Gastroesophageal sphincter (tissue), 4 donors: Measurements from ENCODE around the gene ARHGEF11. TPM values are rescaled to one million over a fixed set of nuclear protein-coding genes. Genes with fewer than 3 reads are reported as not detected.

Source experiments
- ATAC-seq: fragments of 150-250 bp; one replicate; pipeline ENCODE4 v1.9.1; 2016; ENCODE audit warnings: mild to moderate bottlenecking, moderate library complexity
- H3K27ac ChIP-seq, 4 donors: fragments of 200-600 bp; sonication (generic) in 3 of 4; 1 replicate in 3 of 4; 2 replicates in 1 of 4; pipeline ENCODE4 v1.5.1; 2016 to 2019
- H3K27me3 ChIP-seq: fragments of 200-600 bp; sonication (generic); one replicate; pipeline ENCODE4 v1.5.1; 2019
- H3K36me3 ChIP-seq, 2 donors: fragments of 200-600 bp; sonication (generic); one replicate each; pipeline ENCODE4 v1.5.1; 2019; ENCODE audit warnings: control low read depth in 1 of 2
- H3K4me1 ChIP-seq, 3 donors: fragments of 200-600 bp; sonication (generic); 1 replicate in 2 of 3; 2 replicates in 1 of 3; pipeline ENCODE4 v1.5.1; 2016 to 2019; ENCODE audit warnings: control low read depth in 2 of 3
- H3K4me3 ChIP-seq, 2 donors: fragments of 200-600 bp; sonication (generic); one replicate each; pipeline ENCODE4 v1.5.1; 2019; ENCODE audit warnings: mild to moderate bottlenecking in 1 of 2, moderate library complexity in 1 of 2
- H3K9me3 ChIP-seq, 3 donors: fragments of 200-600 bp; sonication (generic); one replicate each; pipeline ENCODE4 v1.5.1; 2017 to 2019; ENCODE audit warnings: control low read depth in 2 of 3
- EP300 ChIP-seq: sonication (generic); formaldehyde crosslinking; IDR thresholded peaks from one replicate; pipeline ENCODE4 v1.6.1; 2017; ENCODE audit warnings: antibody characterized with exemption, mild to moderate bottlenecking
- POLR2A ChIP-seq, 2 donors: fragments of 450-650 bp; IDR thresholded peaks; one replicate each; pipeline ENCODE4 v1.6.1; 2017; ENCODE audit warnings: antibody characterized with exemption in 2 of 2, mild to moderate bottlenecking in 2 of 2, moderate library complexity in 1 of 2
- POLR2AphosphoS5 ChIP-seq: sonication (generic); formaldehyde crosslinking; IDR thresholded peaks from one replicate; pipeline ENCODE4 v1.6.1; 2017; ENCODE audit warnings: antibody characterized with exemption
- WGBS, 2 donors: methylation state at CpG; one replicate each; pipeline ENCODE4 v1.1.5; 2018; ENCODE audit warnings: low coverage in 1 of 2; 5-methylcytosine and 5-hydroxymethylcytosine counted together
- total RNA-seq, 4 donors: library from RNA; depleted of rRNA; stranded (reverse); fragments of >200 nt; gene quantifications; one replicate each; pipeline ENCODE4 v1.1.0, GENCODE V29; 2016
- TF ChIP-seq, protein P1 (sequence below), 4 experiments: fragments of 200-600 bp in 2 of 4; fragments of 450-650 bp in 2 of 4; sonication (generic) in 1 of 4; IDR thresholded peaks; one replicate each; pipeline ENCODE4 v1.5.1; 2017 to 2019; ENCODE audit warnings: antibody characterized with exemption in 4 of 4, mild to moderate bottlenecking in 2 of 4, moderate library complexity in 2 of 4

Gene ARHGEF11
- total RNA-seq, 4 donors from 2014 or later = 28.5 to 51.7 (median 37.3) TPM

DNA sequence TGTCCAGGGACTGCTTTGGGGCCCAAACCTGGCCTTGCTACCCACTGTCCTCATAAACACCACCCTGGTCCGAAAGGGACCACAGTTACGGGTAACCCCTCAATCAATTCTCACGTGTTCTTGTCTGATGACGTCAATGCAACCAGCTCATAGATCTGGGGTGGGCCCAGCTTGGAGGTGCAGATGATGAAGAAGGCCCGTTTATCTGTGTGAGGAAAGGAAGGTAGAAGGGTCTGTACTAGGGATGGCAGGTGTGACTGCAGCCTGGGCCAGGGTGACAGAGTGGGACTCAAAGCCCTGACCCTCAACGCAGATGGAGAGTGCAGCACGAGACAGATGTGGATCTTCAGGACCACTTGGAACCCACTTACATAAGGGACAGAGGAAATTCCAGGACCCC is 103.0 kb downstream of the ARHGEF11 start:
- no peaks in the 10 kb centered on the region for H3K27me3 ChIP-seq
- H3K36me3 ChIP-seq = peaks cover 0 to 100% of the 10 kb centered on the region in 2 donors
- TF ChIP-seq POLR2AphosphoS5 = no peak
- TF ChIP-seq, protein P1, sequence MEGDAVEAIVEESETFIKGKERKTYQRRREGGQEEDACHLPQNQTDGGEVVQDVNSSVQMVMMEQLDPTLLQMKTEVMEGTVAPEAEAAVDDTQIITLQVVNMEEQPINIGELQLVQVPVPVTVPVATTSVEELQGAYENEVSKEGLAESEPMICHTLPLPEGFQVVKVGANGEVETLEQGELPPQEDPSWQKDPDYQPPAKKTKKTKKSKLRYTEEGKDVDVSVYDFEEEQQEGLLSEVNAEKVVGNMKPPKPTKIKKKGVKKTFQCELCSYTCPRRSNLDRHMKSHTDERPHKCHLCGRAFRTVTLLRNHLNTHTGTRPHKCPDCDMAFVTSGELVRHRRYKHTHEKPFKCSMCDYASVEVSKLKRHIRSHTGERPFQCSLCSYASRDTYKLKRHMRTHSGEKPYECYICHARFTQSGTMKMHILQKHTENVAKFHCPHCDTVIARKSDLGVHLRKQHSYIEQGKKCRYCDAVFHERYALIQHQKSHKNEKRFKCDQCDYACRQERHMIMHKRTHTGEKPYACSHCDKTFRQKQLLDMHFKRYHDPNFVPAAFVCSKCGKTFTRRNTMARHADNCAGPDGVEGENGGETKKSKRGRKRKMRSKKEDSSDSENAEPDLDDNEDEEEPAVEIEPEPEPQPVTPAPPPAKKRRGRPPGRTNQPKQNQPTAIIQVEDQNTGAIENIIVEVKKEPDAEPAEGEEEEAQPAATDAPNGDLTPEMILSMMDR (IDR thresholded peaks at IDR 0.05) = no peak
- no peak for TF ChIP-seq POLR2A (IDR thresholded peaks at IDR 0.05)
- TF ChIP-seq EP300 = no peak
- 65 to 100% methylated on average over 2 to 3 of the region's 7 CpGs for WGBS, 2 donors
- H3K9me3 ChIP-seq = no peaks in the 10 kb centered on the region
- no peak overlapping the region for H3K4me3 ChIP-seq
- ATAC-seq = no peak
- no peaks in the 10 kb centered on the region for H3K4me1 ChIP-seq
- H3K27ac ChIP-seq = no peak overlapping the region

DNA sequence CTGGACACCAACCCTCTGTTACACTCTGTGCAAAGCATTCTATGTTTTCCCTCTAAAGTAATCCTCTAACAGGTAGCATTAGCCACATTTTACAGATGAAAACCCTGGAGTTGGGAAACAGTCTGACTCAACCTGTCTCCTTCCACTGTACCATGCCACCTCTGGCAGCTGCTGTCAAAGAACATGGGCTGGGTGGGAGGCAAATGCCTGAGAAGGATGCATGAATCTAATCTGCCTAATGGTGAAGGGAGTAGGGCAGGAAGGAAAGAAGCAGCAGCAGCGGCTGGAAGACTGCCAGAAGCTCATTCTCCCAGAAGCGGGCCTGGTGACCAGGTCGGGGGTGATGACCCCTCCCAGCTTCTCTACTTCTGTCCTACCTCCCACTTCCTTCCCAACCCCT is 103.4 kb downstream of the ARHGEF11 start:
- TF ChIP-seq, protein P1 (IDR thresholded peaks at IDR 0.05) = no peak
- TF ChIP-seq POLR2AphosphoS5 (no peak), EP300 (no peak), POLR2A (IDR thresholded peaks at IDR 0.05) (no peak)
- peaks cover 0 to 100% of the 10 kb centered on the region in 2 donors for H3K36me3 ChIP-seq
- H3K27me3 ChIP-seq = no peaks in the 10 kb centered on the region
- 57 to 62% methylated on average over 1 to 3 of the region's 3 CpGs for WGBS, 2 donors
- no peaks in the 10 kb centered on the region for H3K4me1 ChIP-seq
- no peaks in the 10 kb centered on the region for H3K9me3 ChIP-seq
- ATAC-seq = no peak
- no peak overlapping the region for H3K4me3 ChIP-seq
- H3K27ac ChIP-seq = no peak overlapping the region

DNA sequence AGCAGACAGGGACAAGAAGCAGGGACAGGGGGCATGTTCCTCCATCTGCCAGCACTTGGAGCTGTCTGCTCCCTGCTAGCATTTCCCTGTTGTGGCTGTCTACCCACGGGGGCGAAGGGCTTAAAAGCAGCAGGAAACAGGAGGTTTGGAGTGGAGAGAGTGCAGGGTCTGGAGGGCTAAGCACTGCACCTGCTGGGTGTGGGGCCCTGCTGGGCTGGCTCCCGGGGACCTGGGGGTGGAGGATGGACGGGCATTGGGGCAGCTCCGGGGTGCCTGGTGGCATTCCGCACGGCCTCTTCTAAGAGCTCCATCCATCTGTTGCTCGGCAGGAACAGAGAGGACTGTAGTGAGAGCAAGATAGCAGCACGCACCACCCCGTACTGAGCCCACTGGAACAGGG is 103.9 kb downstream of the ARHGEF11 start:
- no peaks in the 10 kb centered on the region for H3K4me1 ChIP-seq
- H3K36me3 ChIP-seq = peaks cover 0 to 100% of the 10 kb centered on the region in 2 donors
- no peak overlapping the region for H3K27ac ChIP-seq
- TF ChIP-seq POLR2AphosphoS5 (no peak), POLR2A (IDR thresholded peaks at IDR 0.05) (no peak), EP300 (no peak)
- TF ChIP-seq, protein P1 (IDR thresholded peaks at IDR 0.05) = no peak
- H3K27me3 ChIP-seq = no peaks in the 10 kb centered on the region
- no peaks in the 10 kb centered on the region for H3K9me3 ChIP-seq
- no peak overlapping the region for H3K4me3 ChIP-seq
- ATAC-seq = no peak
- 80 to 95% methylated on average over 3 to 7 of the region's 10 CpGs for WGBS, 2 donors

DNA sequence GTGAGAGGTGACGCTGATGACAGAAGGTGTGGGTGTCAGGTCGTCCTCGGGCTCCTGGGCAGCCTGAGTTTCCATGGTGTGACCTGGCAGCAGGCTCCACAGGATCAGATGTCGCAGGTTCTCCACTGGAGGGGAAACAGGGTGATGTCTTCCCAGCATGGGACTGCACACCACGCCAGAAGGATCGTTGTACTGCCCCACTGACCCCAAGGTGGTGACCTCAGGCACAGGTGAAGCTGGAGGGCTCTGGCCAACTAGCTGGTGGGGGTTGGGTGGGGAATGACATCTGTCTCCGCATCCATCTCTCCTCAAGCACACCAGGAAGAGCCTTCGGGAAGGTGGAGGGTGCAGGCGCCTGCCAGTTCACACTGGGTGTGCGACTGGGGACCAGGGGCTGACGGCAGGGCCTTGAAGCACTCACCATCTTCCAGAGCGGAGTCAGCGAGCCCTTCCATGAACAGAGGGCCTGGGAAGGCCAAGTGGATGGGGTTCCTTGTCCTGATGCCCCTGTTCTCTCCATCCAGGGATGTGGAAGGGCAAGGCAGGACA is 105.7 kb downstream of the ARHGEF11 start:
- H3K4me3 ChIP-seq = no peak overlapping the region
- H3K4me1 ChIP-seq = no peaks in the 10 kb centered on the region
- no peak for ATAC-seq
- H3K36me3 ChIP-seq = peaks cover 0 to 100% of the 10 kb centered on the region in 2 donors
- TF ChIP-seq EP300 (no peak), POLR2A (IDR thresholded peaks at IDR 0.05) (no peak), POLR2AphosphoS5 (no peak)
- TF ChIP-seq, protein P1 (IDR thresholded peaks at IDR 0.05) = no peak
- WGBS, 2 donors = no CpG with 5 or more reads among the region's 13 CpGs
- no peak overlapping the region for H3K27ac ChIP-seq
- no peaks in the 10 kb centered on the region for H3K9me3 ChIP-seq
- no peaks in the 10 kb centered on the region for H3K27me3 ChIP-seq

DNA sequence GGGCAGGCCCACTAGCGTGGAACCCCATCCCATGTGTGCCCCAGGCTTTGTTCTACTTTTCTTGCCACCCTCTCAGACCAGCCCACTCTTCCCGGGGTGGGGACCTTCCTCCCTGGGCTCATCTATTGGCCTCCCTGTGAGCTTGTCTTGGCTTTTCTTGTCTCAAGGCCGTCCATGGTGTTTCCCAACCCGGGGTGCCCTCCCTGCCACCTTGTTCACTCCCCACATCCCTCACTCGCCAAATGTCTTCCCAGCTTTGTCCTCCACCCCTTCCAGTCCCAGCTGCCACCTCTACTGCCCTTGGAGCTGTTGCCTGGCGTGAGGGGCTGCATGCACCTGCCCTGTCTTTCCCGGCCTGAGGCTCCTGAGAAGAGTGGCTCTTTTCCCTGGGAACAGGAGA is 106.7 kb downstream of the ARHGEF11 start:
- WGBS, 2 donors = 81 to 83% methylated on average over 4 to 5 of the region's 7 CpGs

More for the DNA sequence above, 106.7 kb downstream of the ARHGEF11 start:
- H3K27ac ChIP-seq = no peak overlapping the region
- no peak overlapping the region for H3K4me3 ChIP-seq
- no peaks in the 10 kb centered on the region for H3K27me3 ChIP-seq
- peaks cover 0 to 89% of the 10 kb centered on the region in 2 donors for H3K36me3 ChIP-seq
- no peak for ATAC-seq
- no peaks in the 10 kb centered on the region for H3K9me3 ChIP-seq
- H3K4me1 ChIP-seq = no peaks in the 10 kb centered on the region
- TF ChIP-seq EP300 (no peak), POLR2AphosphoS5 (no peak), POLR2A (IDR thresholded peaks at IDR 0.05) (no peak)
- TF ChIP-seq, protein P1 (IDR thresholded peaks at IDR 0.05) = no peak
